ENCODE measurements around the gene PRSS27. TPM values are rescaled to one million over a fixed set of nuclear protein-coding genes. Genes with fewer than 3 reads are reported as not detected.

PRSS27 gene
- total RNA-seq, 2 donors from 2014 or later: 0.51 TPM; not detected in 1

GRCh38 chr16:2749936-2750335 is 29.9 kb upstream of the PRSS27 start:
- Histone ChIP-seq H3K4me3 (no peak overlapping the region), H3K27me3 (no peaks in the 10 kb centered on the region), H3K36me3 (no peaks in the 10 kb centered on the region), H3K9me3 (no peaks in the 10 kb centered on the region), H3K4me1 (peaks cover 0 to 20% of the 10 kb centered on the region in 2 donors), H3K27ac (no peak overlapping the region)
- TF ChIP-seq CTCF (IDR thresholded peaks at IDR 0.05): no peak
- no peak for DNase-seq (ENCODE audit: low spot score)

- DNase-seq (ENCODE audit: low spot score): no peak
- Histone ChIP-seq H3K27ac (no peak overlapping the region), H3K4me3 (no peak overlapping the region), H3K27me3 (no peaks in the 10 kb centered on the region), H3K36me3 (no peaks in the 10 kb centered on the region), H3K9me3 (no peaks in the 10 kb centered on the region), H3K4me1 (peaks cover 0 to 15% of the 10 kb centered on the region in 2 donors)
- TF ChIP-seq CTCF (IDR thresholded peaks at IDR 0.05): no peak
Measured at GRCh38 chr16:2749476-2749875, 29.5 kb upstream of the PRSS27 start.

- Histone ChIP-seq H3K4me3 (no peak overlapping the region), H3K9me3 (no peaks in the 10 kb centered on the region), H3K27me3 (no peaks in the 10 kb centered on the region), H3K36me3 (no peaks in the 10 kb centered on the region), H3K4me1 (peaks cover 0 to 10% of the 10 kb centered on the region in 2 donors), H3K27ac (no peak overlapping the region)
- DNase-seq (ENCODE audit: low spot score): no peak
- no peak for TF ChIP-seq CTCF (IDR thresholded peaks at IDR 0.05)
Measured at GRCh38 chr16:2748757-2749455, 28.9 kb upstream of the PRSS27 start.

- Histone ChIP-seq H3K27me3 (no peaks in the 10 kb centered on the region), H3K27ac (no peak overlapping the region), H3K4me1 (no peaks in the 10 kb centered on the region), H3K4me3 (no peak overlapping the region), H3K36me3 (no peaks in the 10 kb centered on the region), H3K9me3 (no peaks in the 10 kb centered on the region)
- no peak for DNase-seq (ENCODE audit: low spot score)
- TF ChIP-seq CTCF (IDR thresholded peaks at IDR 0.05): no peak
Measured at GRCh38 chr16:2745961-2746360, 25.9 kb upstream of the PRSS27 start.

GRCh38 chr16:2745116-2745890 is 25.3 kb upstream of the PRSS27 start:
- Histone ChIP-seq H3K27ac (no peak overlapping the region), H3K4me3 (no peak overlapping the region), H3K9me3 (no peaks in the 10 kb centered on the region), H3K4me1 (no peaks in the 10 kb centered on the region), H3K36me3 (no peaks in the 10 kb centered on the region), H3K27me3 (no peaks in the 10 kb centered on the region)
- DNase-seq (ENCODE audit: low spot score): no peak
- TF ChIP-seq CTCF (IDR thresholded peaks at IDR 0.05): no peak
